Ishikawa (cell line): ENCODE measurements around the gene HSP90B1.
A peak's percentile ranks its signal among the peaks of the same experiment; 100 is the strongest.

ENCODE experiments used
- CEBPB ChIP-seq: IDR thresholded peaks from 2 replicates; pipeline ENCODE4 v1.6.1; 2012
- CREB1 ChIP-seq: IDR thresholded peaks from 2 replicates; pipeline ENCODE4 v1.6.1; 2012; ENCODE audit warnings: low read depth
- EGR1 ChIP-seq: IDR thresholded peaks from 2 replicates; pipeline ENCODE4 v1.6.1; 2012
- EP300 ChIP-seq: IDR thresholded peaks from 2 replicates; pipeline ENCODE4 v1.6.1; 2012; ENCODE audit warnings: borderline replicate concordance
- FOXM1 ChIP-seq: IDR thresholded peaks from 2 replicates; pipeline ENCODE4 v1.6.1; 2012; ENCODE audit warnings: low read depth, borderline replicate concordance
- MAX ChIP-seq: IDR thresholded peaks from 2 replicates; pipeline ENCODE4 v1.6.1; 2012
- NFIC ChIP-seq: IDR thresholded peaks from 2 replicates; pipeline ENCODE4 v1.6.1; 2012
- RAD21 ChIP-seq: IDR thresholded peaks from 2 replicates; pipeline ENCODE4 v1.6.1; 2012; ENCODE audit warnings: low read depth
- REST ChIP-seq: IDR thresholded peaks from 2 replicates; pipeline ENCODE4 v1.6.1; 2012; ENCODE audit warnings: low read depth, mild to moderate bottlenecking
- TAF1 ChIP-seq: IDR thresholded peaks from 2 replicates; pipeline ENCODE4 v1.6.1; 2012; ENCODE audit warnings: low read depth, mild to moderate bottlenecking
- TCF12 ChIP-seq: IDR thresholded peaks from 2 replicates; pipeline ENCODE4 v1.6.1; 2012; ENCODE audit warnings: low read depth
- TEAD4 ChIP-seq: IDR thresholded peaks from 2 replicates; pipeline ENCODE4 v1.6.1; 2012
- USF1 ChIP-seq: IDR thresholded peaks from 2 replicates; pipeline ENCODE4 v1.6.1; 2012
- YY1 ChIP-seq: IDR thresholded peaks from 2 replicates; pipeline ENCODE4 v1.6.1; 2012; ENCODE audit warnings: low read depth
- ZBTB7A ChIP-seq: IDR thresholded peaks from 2 replicates; pipeline ENCODE4 v1.6.1; 2012; ENCODE audit warnings: low read depth

Gene HSP90B1

GRCh38 chr12:103908246-103908541 is 22.0 kb upstream of the HSP90B1 start:
- TF ChIP-seq TAF1 (no peak), RAD21 (no peak), ZBTB7A (no peak), REST (no peak), TEAD4 (no peak), EP300 (no peak), MAX (no peak), TCF12 (no peak), CREB1 (no peak), FOXM1 (no peak), YY1 (no peak), USF1 (no peak), NFIC (no peak)

- TF ChIP-seq CREB1 (no peak), TCF12 (no peak), FOXM1 (no peak), TEAD4 (peak; percentile 52; the same call in 1 of the 2 replicates), CEBPB (no peak)
Measured at GRCh38 chr12:103908877-103909276, 21.3 kb upstream of the HSP90B1 start.

- TF ChIP-seq CREB1 (no peak), EGR1 (no peak), MAX (no peak), REST (no peak), CEBPB (no peak), USF1 (no peak), YY1 (no peak)
Measured at GRCh38 chr12:103909811-103910210, 20.4 kb upstream of the HSP90B1 start.

- no peak for TF ChIP-seq CEBPB
- no peak for TF ChIP-seq REST
- TF ChIP-seq EGR1: no peak
- TF ChIP-seq EP300: no peak
- no peak for TF ChIP-seq NFIC
- no peak for TF ChIP-seq RAD21
- no peak for TF ChIP-seq ZBTB7A
- no peak for TF ChIP-seq TCF12
- TF ChIP-seq YY1: no peak
- no peak for TF ChIP-seq MAX
- TF ChIP-seq TAF1: no peak
- TF ChIP-seq FOXM1: no peak
- no peak for TF ChIP-seq CREB1
- TF ChIP-seq TEAD4: no peak
- no peak for TF ChIP-seq USF1
Measured at GRCh38 chr12:103912069-103912468, 18.1 kb upstream of the HSP90B1 start.

- TF ChIP-seq USF1 (peak; percentile 76), CREB1 (no peak)
Measured at GRCh38 chr12:103913100-103913499, 17.1 kb upstream of the HSP90B1 start.
